Bronchial epithelial cell (primary cell): ENCODE measurements around the gene KRTAP5-8. TPM values are rescaled to one million over a fixed set of nuclear protein-coding genes. Genes with fewer than 3 reads are reported as not detected.
"Not testable (repeated sequence)": the region's sequence is repeated elsewhere in the genome, so short reads cannot be mapped to it uniquely, and the experiment has no call there.

Experiments used
- DNase-seq: peaks from one replicate; pipeline ENCODE4 v3.0.0-alpha.2; 2010; ENCODE audit warnings: low read depth
- FAIRE-seq: peaks from 2 replicates; lab custom pipeline; 2011; peaks lifted over from hg19 to GRCh38; lab: Jason Lieb, UNC
- H3K27me3 ChIP-seq: 2 replicates; pipeline ENCODE4 v1.5.1; 2011; ENCODE audit warnings: low read length; ENCODE audit not compliant: control insufficient read depth, insufficient read depth
- H3K36me3 ChIP-seq: 2 replicates; pipeline ENCODE4 v1.5.1; 2011; ENCODE audit warnings: low read length; ENCODE audit not compliant: control insufficient read depth, insufficient read depth
- H3K4me3 ChIP-seq: 2 replicates; pipeline ENCODE4 v1.5.1; 2011; ENCODE audit warnings: mild to moderate bottlenecking, low read depth, low read length, control low read depth
- total RNA-seq: library from RNA; depleted of rRNA; stranded (reverse); fragments of >200 nt; gene quantifications from 2 replicates; pipeline ENCODE4 v1.2.1, GENCODE V29; 2014
- TF ChIP-seq, protein P1 (sequence below): IDR thresholded peaks from 2 replicates; pipeline ENCODE4 v1.5.1; 2011; ENCODE audit warnings: mild to moderate bottlenecking, moderate library complexity, low read length, control low read depth, inconsistent platforms; ENCODE audit not compliant: insufficient read depth, severe bottlenecking

Gene KRTAP5-8
- total RNA-seq, 1 donor from 2014 or later: not detected

GRCh38 chr11:71563406-71563805, 25.6 kb downstream of the KRTAP5-8 start:
- FAIRE-seq: no peak
- Histone ChIP-seq H3K27me3 (no peaks in the 10 kb centered on the region), H3K36me3 (no peaks in the 10 kb centered on the region), H3K4me3 (no peak overlapping the region)
- TF ChIP-seq, protein P1, sequence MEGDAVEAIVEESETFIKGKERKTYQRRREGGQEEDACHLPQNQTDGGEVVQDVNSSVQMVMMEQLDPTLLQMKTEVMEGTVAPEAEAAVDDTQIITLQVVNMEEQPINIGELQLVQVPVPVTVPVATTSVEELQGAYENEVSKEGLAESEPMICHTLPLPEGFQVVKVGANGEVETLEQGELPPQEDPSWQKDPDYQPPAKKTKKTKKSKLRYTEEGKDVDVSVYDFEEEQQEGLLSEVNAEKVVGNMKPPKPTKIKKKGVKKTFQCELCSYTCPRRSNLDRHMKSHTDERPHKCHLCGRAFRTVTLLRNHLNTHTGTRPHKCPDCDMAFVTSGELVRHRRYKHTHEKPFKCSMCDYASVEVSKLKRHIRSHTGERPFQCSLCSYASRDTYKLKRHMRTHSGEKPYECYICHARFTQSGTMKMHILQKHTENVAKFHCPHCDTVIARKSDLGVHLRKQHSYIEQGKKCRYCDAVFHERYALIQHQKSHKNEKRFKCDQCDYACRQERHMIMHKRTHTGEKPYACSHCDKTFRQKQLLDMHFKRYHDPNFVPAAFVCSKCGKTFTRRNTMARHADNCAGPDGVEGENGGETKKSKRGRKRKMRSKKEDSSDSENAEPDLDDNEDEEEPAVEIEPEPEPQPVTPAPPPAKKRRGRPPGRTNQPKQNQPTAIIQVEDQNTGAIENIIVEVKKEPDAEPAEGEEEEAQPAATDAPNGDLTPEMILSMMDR: peak; percentile 31
- peak; percentile 59 for DNase-seq

DNA sequence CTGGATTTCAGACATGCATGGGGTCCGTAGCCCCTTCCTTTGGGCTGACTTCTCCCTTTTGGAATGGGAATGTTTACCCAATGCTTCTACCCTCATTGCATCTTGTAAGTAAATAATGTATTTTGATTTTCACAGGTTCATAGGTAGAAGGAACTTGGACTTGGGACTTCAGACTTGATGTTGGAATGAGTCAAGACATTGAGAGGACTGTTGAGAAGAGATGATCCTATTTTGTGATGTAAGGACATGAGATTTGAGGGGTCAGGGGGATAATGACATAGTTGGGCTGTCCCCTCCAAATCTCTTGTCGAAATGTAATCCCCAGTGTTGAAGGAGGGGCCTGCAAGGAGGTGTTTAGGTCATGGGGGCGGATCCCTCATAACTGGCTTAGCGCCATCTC, 26.6 kb downstream of the KRTAP5-8 start:
- FAIRE-seq (no peak), DNase-seq (no peak)
- Histone ChIP-seq H3K4me3 (no peak overlapping the region), H3K27me3 (no peaks in the 10 kb centered on the region), H3K36me3 (no peaks in the 10 kb centered on the region)
- TF ChIP-seq, protein P1: no peak

DNA sequence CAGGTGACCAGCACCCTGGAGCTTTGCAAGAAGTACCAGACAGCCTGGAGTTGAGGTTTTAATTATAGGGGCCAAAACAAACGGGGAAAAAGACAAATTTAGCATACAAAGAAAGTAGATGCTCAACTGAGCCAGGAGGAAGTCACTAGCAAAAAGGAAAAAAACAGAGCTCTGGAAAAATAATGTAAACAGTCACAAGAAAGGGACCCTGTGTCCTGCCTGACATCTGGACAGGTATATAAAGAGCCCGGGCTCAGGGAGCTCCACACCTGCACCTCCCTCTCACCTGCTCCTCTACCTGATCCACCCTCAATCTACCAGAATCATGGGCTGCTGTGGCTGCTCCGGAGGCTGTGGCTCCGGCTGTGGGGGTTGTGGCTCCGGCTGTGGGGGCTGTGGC, 27.4 kb downstream of the KRTAP5-8 start, which contains the start of gene KRTAP5-10:
Gene KRTAP5-10, plus strand, starts transcription at position 301 of the 400 bp plus-strand sequence. Its CDS starts 25 bp downstream, at position 326.
- DNase-seq (no peak), FAIRE-seq (no peak)
- H3K27me3 ChIP-seq: no peaks in the 10 kb centered on the region
- H3K36me3 ChIP-seq: no peaks in the 10 kb centered on the region
- no peak within 1 kb of the TSS for H3K4me3 ChIP-seq
- TF ChIP-seq, protein P1: no peak

- Histone ChIP-seq H3K36me3 (no peaks in the 10 kb centered on the region), H3K4me3 (no peak overlapping the region), H3K27me3 (no peaks in the 10 kb centered on the region)
- DNase-seq (peak; percentile 37), FAIRE-seq (no peak)
- TF ChIP-seq, protein P1: no peak
These were observed 28.3 kb downstream of the KRTAP5-8 start for GRCh38 chr11:71566081-71566620.

- not testable (repeated sequence) for H3K36me3 ChIP-seq, DNase-seq, H3K4me3 ChIP-seq, H3K27me3 ChIP-seq, FAIRE-seq
These were observed 29.1 kb downstream of the KRTAP5-8 start for GRCh38 chr11:71566626-71567599.

GRCh38 chr11:71567633-71568032, 29.8 kb downstream of the KRTAP5-8 start:
- not testable (repeated sequence) for H3K4me3 ChIP-seq, FAIRE-seq, H3K27me3 ChIP-seq, DNase-seq, H3K36me3 ChIP-seq
